ENCODE data around the gene KCNJ18. TPM values are rescaled to one million over a fixed set of nuclear protein-coding genes. Genes with fewer than 3 reads are reported as not detected.
"Not testable (repeated sequence)": the region's sequence is repeated elsewhere in the genome, so short reads cannot be mapped to it uniquely, and the experiment has no call there.

The KCNJ18 gene
- total RNA-seq, 2 experiments from 2014 or later = not detected

DNA sequence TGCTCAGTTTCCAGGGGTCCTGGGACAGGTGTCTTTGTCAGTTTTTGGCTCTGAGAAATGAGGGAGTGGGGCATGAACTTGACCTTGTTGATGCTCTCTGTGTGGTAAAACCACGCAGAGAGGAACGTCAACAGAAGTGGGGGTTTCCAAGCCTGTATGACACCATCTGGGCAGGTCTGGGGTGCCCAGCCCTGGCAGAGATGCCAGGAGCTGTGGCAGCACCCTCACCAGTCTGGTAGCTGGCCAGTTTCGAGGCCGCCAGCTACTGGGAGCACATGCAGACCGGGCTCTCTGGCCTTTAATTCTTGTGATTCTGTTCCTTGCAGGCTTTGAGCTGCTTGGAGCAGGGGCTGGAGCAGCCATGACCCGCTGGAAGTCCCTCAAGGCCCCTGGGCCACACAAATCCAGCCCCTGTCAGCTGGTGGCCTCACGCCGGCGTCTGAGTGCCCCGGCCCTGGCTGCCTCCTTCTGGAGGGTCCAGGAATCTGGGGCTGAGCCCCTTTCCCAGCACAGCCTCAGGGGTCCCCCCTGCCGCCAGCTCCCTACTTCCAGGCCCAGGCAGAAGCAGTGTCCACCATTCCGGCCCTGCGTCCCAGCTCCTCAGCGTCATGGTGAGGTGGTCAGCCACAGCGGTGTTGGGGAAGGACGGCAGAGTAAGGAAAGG, 7.4 kb downstream of the KCNJ18 start:
- POLR2A ChIA-PET; intact Hi-C loops (cut with micrococcal nuclease); H3K27ac Mint-ChIP-seq: not testable (repeated sequence)

DNA sequence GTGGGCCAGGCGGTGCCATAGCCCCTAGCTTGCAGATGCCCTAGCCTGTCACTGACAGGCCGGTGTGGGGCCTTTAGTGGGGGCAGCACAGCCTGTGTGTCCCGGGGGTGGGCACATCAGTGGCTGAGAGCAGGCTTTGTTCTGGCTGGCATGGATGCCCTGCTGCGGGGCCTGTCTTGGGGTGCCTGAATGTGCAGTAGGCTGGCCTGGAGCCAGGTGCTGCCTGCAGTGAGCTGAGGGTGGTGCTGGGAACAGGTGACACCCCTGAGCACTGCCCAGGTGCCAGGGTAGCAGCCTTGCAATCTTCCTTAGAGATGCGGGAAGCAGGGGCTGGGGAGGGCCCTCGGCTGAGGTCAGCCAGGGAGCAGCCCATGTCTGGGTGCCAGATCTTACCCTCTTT, 8.8 kb downstream of the KCNJ18 start:
- DNase-seq; POLR2A ChIA-PET; ATAC-seq; intact Hi-C loops (cut with micrococcal nuclease); H3K27me3 Mint-ChIP-seq; H3K4me3 Mint-ChIP-seq; H3K27ac Mint-ChIP-seq; H3K9me3 Mint-ChIP-seq; CTCF ChIA-PET; H3K4me1 Mint-ChIP-seq (ENCODE audit: low read depth); H3K36me3 Mint-ChIP-seq (ENCODE audit: low read depth): not testable (repeated sequence)

More for the DNA sequence above, 7.4 kb downstream of the KCNJ18 start:
- H3K36me3 Mint-ChIP-seq (ENCODE audit: low read depth); ATAC-seq; H3K9me3 Mint-ChIP-seq; H3K4me1 Mint-ChIP-seq (ENCODE audit: low read depth); H3K27me3 Mint-ChIP-seq; CTCF ChIA-PET; H3K4me3 Mint-ChIP-seq; DNase-seq: not testable (repeated sequence)

DNA sequence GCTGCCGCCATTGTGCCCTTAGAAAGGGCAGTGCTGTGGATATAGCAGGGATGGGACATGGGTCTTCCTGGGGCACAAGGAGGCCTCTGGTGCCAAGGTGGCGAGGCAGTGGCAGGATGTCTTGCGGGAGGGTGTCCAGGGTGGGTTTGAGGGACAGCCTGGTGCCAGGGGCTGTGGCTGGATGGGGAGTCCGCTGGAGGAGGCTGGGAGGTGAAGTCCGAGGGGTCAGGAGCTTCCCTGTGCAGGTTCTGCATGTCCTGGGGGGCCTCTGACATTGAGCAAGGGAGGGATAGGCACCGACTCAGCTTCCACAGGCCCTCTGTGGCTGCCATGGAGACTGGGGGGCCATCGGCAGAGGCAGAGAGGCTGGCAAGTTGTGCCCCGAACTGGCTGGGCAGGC, 9.7 kb downstream of the KCNJ18 start:
- H3K4me3 Mint-ChIP-seq; H3K9me3 Mint-ChIP-seq; H3K4me1 Mint-ChIP-seq (ENCODE audit: low read depth); CTCF ChIA-PET; ATAC-seq; H3K36me3 Mint-ChIP-seq (ENCODE audit: low read depth); POLR2A ChIA-PET; H3K27ac Mint-ChIP-seq; H3K27me3 Mint-ChIP-seq; intact Hi-C loops (cut with micrococcal nuclease); DNase-seq: not testable (repeated sequence)

GRCh38 chr17:21702521-21702920, 10.2 kb downstream of the KCNJ18 start:
- CTCF ChIA-PET; H3K36me3 Mint-ChIP-seq (ENCODE audit: low read depth): not testable (repeated sequence)

GRCh38 chr17:21702940-21703640, 10.8 kb downstream of the KCNJ18 start:
- H3K4me1 Mint-ChIP-seq (ENCODE audit: low read depth); ATAC-seq; H3K9me3 Mint-ChIP-seq; H3K27me3 Mint-ChIP-seq; POLR2A ChIA-PET; intact Hi-C loops (cut with micrococcal nuclease); CTCF ChIA-PET; DNase-seq; H3K4me3 Mint-ChIP-seq; H3K36me3 Mint-ChIP-seq (ENCODE audit: low read depth); H3K27ac Mint-ChIP-seq: not testable (repeated sequence)

More at GRCh38 chr17:21702521-21702920, 10.2 kb downstream of the KCNJ18 start:
- POLR2A ChIA-PET; H3K27ac Mint-ChIP-seq; intact Hi-C loops (cut with micrococcal nuclease); H3K4me1 Mint-ChIP-seq (ENCODE audit: low read depth); H3K27me3 Mint-ChIP-seq; H3K4me3 Mint-ChIP-seq; H3K9me3 Mint-ChIP-seq; DNase-seq; ATAC-seq: not testable (repeated sequence)

GRCh38 chr17:21703891-21704872, 11.9 kb downstream of the KCNJ18 start:
- H3K36me3 Mint-ChIP-seq (ENCODE audit: low read depth) = not testable (repeated sequence)

GRCh38 chr17:21705021-21705601, 12.8 kb downstream of the KCNJ18 start:
- DNase-seq (no peak), ATAC-seq (no peak)
- peaks cover 3% of the 10 kb centered on the region for H3K9me3 Mint-ChIP-seq
- intact Hi-C loops (cut with micrococcal nuclease) = no loop called here
- no peaks in the 10 kb centered on the region for H3K4me1 Mint-ChIP-seq (ENCODE audit: low read depth)
- H3K27me3 Mint-ChIP-seq = no peaks in the 10 kb centered on the region
- POLR2A ChIA-PET = no interaction called here
- TF ChIP-seq, protein P1, sequence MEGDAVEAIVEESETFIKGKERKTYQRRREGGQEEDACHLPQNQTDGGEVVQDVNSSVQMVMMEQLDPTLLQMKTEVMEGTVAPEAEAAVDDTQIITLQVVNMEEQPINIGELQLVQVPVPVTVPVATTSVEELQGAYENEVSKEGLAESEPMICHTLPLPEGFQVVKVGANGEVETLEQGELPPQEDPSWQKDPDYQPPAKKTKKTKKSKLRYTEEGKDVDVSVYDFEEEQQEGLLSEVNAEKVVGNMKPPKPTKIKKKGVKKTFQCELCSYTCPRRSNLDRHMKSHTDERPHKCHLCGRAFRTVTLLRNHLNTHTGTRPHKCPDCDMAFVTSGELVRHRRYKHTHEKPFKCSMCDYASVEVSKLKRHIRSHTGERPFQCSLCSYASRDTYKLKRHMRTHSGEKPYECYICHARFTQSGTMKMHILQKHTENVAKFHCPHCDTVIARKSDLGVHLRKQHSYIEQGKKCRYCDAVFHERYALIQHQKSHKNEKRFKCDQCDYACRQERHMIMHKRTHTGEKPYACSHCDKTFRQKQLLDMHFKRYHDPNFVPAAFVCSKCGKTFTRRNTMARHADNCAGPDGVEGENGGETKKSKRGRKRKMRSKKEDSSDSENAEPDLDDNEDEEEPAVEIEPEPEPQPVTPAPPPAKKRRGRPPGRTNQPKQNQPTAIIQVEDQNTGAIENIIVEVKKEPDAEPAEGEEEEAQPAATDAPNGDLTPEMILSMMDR (IDR thresholded peaks at IDR 0.05) = no peak
- no peak overlapping the region for H3K27ac Mint-ChIP-seq
- H3K4me3 Mint-ChIP-seq = no peak overlapping the region
- CTCF ChIA-PET = no interaction called here
- no peaks in the 10 kb centered on the region for H3K36me3 Mint-ChIP-seq (ENCODE audit: low read depth)

More at GRCh38 chr17:21703891-21704872, 11.9 kb downstream of the KCNJ18 start:
- H3K4me1 Mint-ChIP-seq (ENCODE audit: low read depth); POLR2A ChIA-PET; DNase-seq; CTCF ChIA-PET; ATAC-seq; H3K9me3 Mint-ChIP-seq; H3K4me3 Mint-ChIP-seq; H3K27ac Mint-ChIP-seq; intact Hi-C loops (cut with micrococcal nuclease); H3K27me3 Mint-ChIP-seq: not testable (repeated sequence)

GRCh38 chr17:21705746-21706145, 13.4 kb downstream of the KCNJ18 start:
- intact Hi-C loops (cut with micrococcal nuclease); DNase-seq; H3K4me3 Mint-ChIP-seq; H3K9me3 Mint-ChIP-seq; POLR2A ChIA-PET; H3K27ac Mint-ChIP-seq; H3K27me3 Mint-ChIP-seq; H3K36me3 Mint-ChIP-seq (ENCODE audit: low read depth); CTCF ChIA-PET; ATAC-seq; H3K4me1 Mint-ChIP-seq (ENCODE audit: low read depth): not testable (repeated sequence)

GRCh38 chr17:21706546-21706945, 14.2 kb downstream of the KCNJ18 start:
- H3K9me3 Mint-ChIP-seq; POLR2A ChIA-PET; DNase-seq; H3K4me1 Mint-ChIP-seq (ENCODE audit: low read depth); intact Hi-C loops (cut with micrococcal nuclease); H3K4me3 Mint-ChIP-seq; H3K27ac Mint-ChIP-seq; H3K36me3 Mint-ChIP-seq (ENCODE audit: low read depth); H3K27me3 Mint-ChIP-seq; ATAC-seq; CTCF ChIA-PET: not testable (repeated sequence)

DNA sequence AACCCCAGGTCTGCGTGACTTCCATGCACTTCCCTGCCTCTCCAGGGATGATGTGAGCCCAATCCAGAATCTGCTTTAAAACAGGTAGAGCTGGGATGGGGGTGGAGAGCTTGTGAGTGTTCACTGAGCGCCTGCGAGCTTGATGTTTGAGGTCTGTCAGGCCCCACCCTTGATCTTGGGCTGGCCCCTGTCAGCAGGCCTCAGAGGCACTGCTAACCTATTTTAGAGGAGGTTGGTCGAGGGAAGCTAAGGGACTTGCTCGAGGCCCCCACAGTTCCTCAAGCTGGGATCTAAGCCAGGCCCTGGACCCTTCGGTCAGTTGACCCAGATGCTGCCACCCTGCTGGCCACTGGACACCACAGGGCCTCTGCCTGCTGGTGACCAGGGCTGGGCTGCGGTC, 14.8 kb downstream of the KCNJ18 start:
- ATAC-seq; POLR2A ChIA-PET; H3K36me3 Mint-ChIP-seq (ENCODE audit: low read depth); H3K4me1 Mint-ChIP-seq (ENCODE audit: low read depth); H3K27ac Mint-ChIP-seq; intact Hi-C loops (cut with micrococcal nuclease); H3K4me3 Mint-ChIP-seq; H3K9me3 Mint-ChIP-seq; DNase-seq; H3K27me3 Mint-ChIP-seq; CTCF ChIA-PET: not testable (repeated sequence)

Data from activated CD8-positive, alpha-beta T cell treated with anti-CD3 and anti-CD28 coated beads for 36 hours (primary cell).